GM12892 (cell line): ENCODE results near the gene THADA.

Source experiments
- POLR2A ChIP-seq: IDR thresholded peaks from 2 replicates; pipeline ENCODE4 v1.6.1; 2011; ENCODE audit warnings: low read depth, low read length, control low read depth
- POLR2AphosphoS5 ChIP-seq: IDR thresholded peaks from 2 replicates; pipeline ENCODE4 v1.6.1; 2011; ENCODE audit warnings: low read depth, low read length, control low read depth

GRCh38 chr2:43472527-43473194 lies 123.2 kb downstream of the THADA start:
- TF ChIP-seq POLR2AphosphoS5: no peak
- no peak for TF ChIP-seq POLR2A
